Fibroblast of the conjunctiva (primary cell): ENCODE results near the gene FEM1B.
"Not testable (repeated sequence)": the region's sequence is repeated elsewhere in the genome, so short reads cannot be mapped to it uniquely, and the experiment has no call there.

Experiments
- DNase-seq: peaks from one replicate; pipeline ENCODE4 v3.0.0-alpha.2; 2010; ENCODE audit warnings: low read depth

The FEM1B gene

GRCh38 chr15:68277603-68278344, at the start of gene FEM1B:
TSS of gene FEM1B (plus strand) at chr15:68277745. CDS start at chr15:68278418, 673 bp downstream.
- peak; percentile 87 for DNase-seq

GRCh38 chr15:68228143-68228970, 49.2 kb upstream of the FEM1B start:
- no peak for DNase-seq

GRCh38 chr15:68228971-68229385, 48.6 kb upstream of the FEM1B start:
- no peak for DNase-seq

GRCh38 chr15:68229386-68230156, 48.0 kb upstream of the FEM1B start, which contains the start of gene CLN6:
TSS of gene CLN6 (minus strand) at chr15:68229728. CDS start at chr15:68229584, 144 bp downstream.
- peak; percentile 47 for DNase-seq

- no peak for DNase-seq
These were observed 47.1 kb upstream of the FEM1B start for GRCh38 chr15:68230157-68231100.

- no peak for DNase-seq
These were observed 46.3 kb upstream of the FEM1B start for GRCh38 chr15:68231102-68231818.

- no peak for DNase-seq
These were observed 45.1 kb upstream of the FEM1B start for GRCh38 chr15:68232449-68232848.

GRCh38 chr15:68232937-68233336, 44.6 kb upstream of the FEM1B start:
- no peak for DNase-seq

GRCh38 chr15:68234060-68234459, 43.5 kb upstream of the FEM1B start:
- DNase-seq: no peak

GRCh38 chr15:68234520-68234919, 43.0 kb upstream of the FEM1B start:
- DNase-seq: not testable (repeated sequence)

GRCh38 chr15:68235022-68235421, 42.5 kb upstream of the FEM1B start:
- no peak for DNase-seq

GRCh38 chr15:68239025-68239424, 38.5 kb upstream of the FEM1B start:
- DNase-seq: no peak

GRCh38 chr15:68241088-68241935, 36.2 kb upstream of the FEM1B start:
- no peak for DNase-seq

- DNase-seq: no peak
These were observed 33.3 kb upstream of the FEM1B start for GRCh38 chr15:68244235-68244634.

GRCh38 chr15:68249058-68249713, 28.4 kb upstream of the FEM1B start:
- no peak for DNase-seq

- peak; percentile 78 for DNase-seq
These were observed 24.5 kb upstream of the FEM1B start for GRCh38 chr15:68252925-68253534.

- peak; percentile 87 for DNase-seq
These were observed 20.7 kb upstream of the FEM1B start for GRCh38 chr15:68256675-68257450.

GRCh38 chr15:68258692-68259091, 18.9 kb upstream of the FEM1B start:
- DNase-seq: no peak
